C4-2B (cell line): Measurements from ENCODE around the gene GTPBP3.
"Not testable (repeated sequence)": the region's sequence is repeated elsewhere in the genome, so short reads cannot be mapped to it uniquely, and the experiment has no call there.

Source experiments
- H3K27ac ChIP-seq: fragments of 450-650 bp; 2 replicates; pipeline ENCODE4 v1.5.1; 2017
- ZFX ChIP-seq: fragments of 450-650 bp; IDR thresholded peaks from 2 replicates; pipeline ENCODE4 v1.6.1; 2017
- TF ChIP-seq, protein P1 (sequence below): fragments of 450-650 bp; conservative IDR thresholded peaks from 2 replicates; pipeline ENCODE4 v1.5.1; 2017; ENCODE audit warnings: mild to moderate bottlenecking

The GTPBP3 gene

GRCh38 chr19:17357724-17358123 is 20.4 kb downstream of the GTPBP3 start:
- no peak overlapping the region for H3K27ac ChIP-seq
- TF ChIP-seq, protein P1, sequence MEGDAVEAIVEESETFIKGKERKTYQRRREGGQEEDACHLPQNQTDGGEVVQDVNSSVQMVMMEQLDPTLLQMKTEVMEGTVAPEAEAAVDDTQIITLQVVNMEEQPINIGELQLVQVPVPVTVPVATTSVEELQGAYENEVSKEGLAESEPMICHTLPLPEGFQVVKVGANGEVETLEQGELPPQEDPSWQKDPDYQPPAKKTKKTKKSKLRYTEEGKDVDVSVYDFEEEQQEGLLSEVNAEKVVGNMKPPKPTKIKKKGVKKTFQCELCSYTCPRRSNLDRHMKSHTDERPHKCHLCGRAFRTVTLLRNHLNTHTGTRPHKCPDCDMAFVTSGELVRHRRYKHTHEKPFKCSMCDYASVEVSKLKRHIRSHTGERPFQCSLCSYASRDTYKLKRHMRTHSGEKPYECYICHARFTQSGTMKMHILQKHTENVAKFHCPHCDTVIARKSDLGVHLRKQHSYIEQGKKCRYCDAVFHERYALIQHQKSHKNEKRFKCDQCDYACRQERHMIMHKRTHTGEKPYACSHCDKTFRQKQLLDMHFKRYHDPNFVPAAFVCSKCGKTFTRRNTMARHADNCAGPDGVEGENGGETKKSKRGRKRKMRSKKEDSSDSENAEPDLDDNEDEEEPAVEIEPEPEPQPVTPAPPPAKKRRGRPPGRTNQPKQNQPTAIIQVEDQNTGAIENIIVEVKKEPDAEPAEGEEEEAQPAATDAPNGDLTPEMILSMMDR: no peak
- TF ChIP-seq ZFX: no peak

DNA sequence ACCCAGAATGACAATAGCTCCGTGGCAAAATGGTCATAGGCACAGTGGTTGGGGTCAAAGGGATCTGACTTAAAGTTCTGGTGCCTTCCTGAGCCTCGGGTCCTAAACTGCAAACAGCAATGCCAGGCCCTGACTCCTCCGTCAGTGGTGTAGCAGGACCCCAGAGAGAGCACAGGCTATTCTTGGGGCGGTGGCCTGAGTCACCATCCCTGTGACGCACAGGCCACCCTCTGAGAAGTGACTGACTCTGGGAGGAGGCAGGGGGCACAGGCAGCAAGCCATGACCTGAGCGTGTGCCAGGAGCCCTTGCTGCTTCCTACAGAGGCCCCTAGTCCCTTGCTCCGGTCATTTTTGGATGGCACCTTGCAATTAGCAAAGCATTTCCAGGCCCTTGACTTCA is 21.0 kb downstream of the GTPBP3 start:
- TF ChIP-seq, protein P1: no peak
- TF ChIP-seq ZFX: no peak
- H3K27ac ChIP-seq: no peak overlapping the region

GRCh38 chr19:17359905-17360800 is 22.8 kb downstream of the GTPBP3 start:
- no peak for TF ChIP-seq ZFX
- TF ChIP-seq, protein P1: no peak
- H3K27ac ChIP-seq: no peak overlapping the region

- H3K27ac ChIP-seq: not testable (repeated sequence)
Observed at GRCh38 chr19:17363852-17364605, 26.7 kb downstream of the GTPBP3 start.

GRCh38 chr19:17365361-17365760 is 28.0 kb downstream of the GTPBP3 start:
- H3K27ac ChIP-seq: no peak overlapping the region
- TF ChIP-seq ZFX: no peak
- TF ChIP-seq, protein P1: no peak

DNA sequence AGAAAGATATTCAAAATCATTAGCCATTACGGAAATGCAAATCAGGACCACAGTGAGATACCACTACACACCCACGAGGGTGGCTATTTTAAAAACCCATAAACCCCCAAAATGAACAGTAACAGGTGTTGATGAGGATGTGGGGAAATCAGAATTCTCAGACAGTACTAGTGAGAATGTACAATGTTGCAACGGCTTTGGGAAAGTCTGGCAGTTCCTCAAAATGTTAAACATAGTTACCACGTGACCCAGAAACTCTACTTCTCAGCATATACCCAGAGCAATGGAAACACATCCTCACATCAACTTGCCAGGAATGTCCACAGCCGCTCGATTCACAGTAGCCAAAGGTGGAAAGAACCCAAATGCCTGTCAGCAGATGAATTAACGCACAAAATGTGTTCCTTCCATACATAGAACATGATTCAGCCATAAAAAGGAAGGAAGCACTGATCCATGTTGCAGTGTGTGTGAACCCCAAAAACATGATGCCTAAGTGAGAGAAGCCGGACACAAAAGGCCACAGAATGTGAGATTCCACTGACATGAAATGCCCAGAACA is 32.8 kb downstream of the GTPBP3 start:
- no peak overlapping the region for H3K27ac ChIP-seq
- TF ChIP-seq ZFX: no peak
- TF ChIP-seq, protein P1: no peak

GRCh38 chr19:17376935-17377600 is 39.7 kb downstream of the GTPBP3 start, which contains the start of gene PLVAP:
Gene PLVAP (minus strand): TSS chr19:17377342. CDS start chr19:17377288, 54 bp downstream.
- TF ChIP-seq, protein P1: no peak
- no peak for TF ChIP-seq ZFX
- H3K27ac ChIP-seq: no peak within 1 kb of the TSS
